Endothelial cell of umbilical vein (primary cell): Measurements from ENCODE around the gene POLN. TPM values are rescaled to one million over a fixed set of nuclear protein-coding genes. Genes with fewer than 3 reads are reported as not detected.

Source experiments
- BruUV-seq: library from RNA; stranded (reverse); fragments of 400-500 nt; replicated peaks from 2 replicates; lab custom pipeline; 2021; lab: Mats Ljungman, UMichigan
- CTCF ChIA-PET: fragments of 300-600, 350-600 bp; sonication (Branson Sonifier 250); formaldehyde crosslinking; loops from one replicate; lab custom pipeline; 2021; ENCODE audit warnings: antibody characterized with exemption, inconsistent platforms; lab: Charles Lee
- POLR2A ChIA-PET: fragments of 300-600, 350-600 bp; sonication (Branson Sonifier 250); formaldehyde crosslinking; loops from one replicate; lab custom pipeline; 2021; ENCODE audit warnings: antibody characterized with exemption, inconsistent platforms; lab: Charles Lee
- DNase-seq: peaks from one replicate; pipeline ENCODE4 v3.0.0-alpha.2; 2011; ENCODE audit warnings: low read depth, low spot score
- FAIRE-seq: peaks from 2 replicates; lab custom pipeline; 2011; peaks lifted over from hg19 to GRCh38; lab: Jason Lieb, UNC
- H2AFZ ChIP-seq: 2 replicates; pipeline ENCODE4 v1.6.0; 2012; ENCODE audit warnings: low read depth, low read length, control low read depth, inconsistent platforms
- H3K27ac ChIP-seq: 2 replicates; pipeline ENCODE4 v1.5.1; 2011; ENCODE audit warnings: low read depth, mild to moderate bottlenecking, control low read depth, low read length, moderate library complexity; ENCODE audit not compliant: insufficient read depth
- H3K27me3 ChIP-seq, 2 experiments: 2 replicates each; pipeline versions ENCODE4 v1.6.0 to v1.6.1; 2011; ENCODE audit warnings: low read length in 2 of 2, mixed read lengths in 1 of 2; ENCODE audit not compliant: control insufficient read depth in 2 of 2, insufficient read depth in 2 of 2
- H3K36me3 ChIP-seq, 2 experiments: 2 replicates in 1 of 2; 3 replicates in 1 of 2; pipeline ENCODE4 v1.5.1; 2011; ENCODE audit warnings: low read length in 2 of 2, mild to moderate bottlenecking in 1 of 2, moderate library complexity in 1 of 2; ENCODE audit not compliant: control insufficient read depth in 2 of 2, insufficient read depth in 2 of 2; ENCODE audit errors: extremely low read depth in 1 of 2
- H3K4me1 ChIP-seq: 3 replicates; pipeline ENCODE4 v1.5.1; 2011; ENCODE audit warnings: mild to moderate bottlenecking, low read length; ENCODE audit not compliant: control insufficient read depth, insufficient read depth; ENCODE audit errors: extremely low read depth
- H3K4me2 ChIP-seq: 2 replicates; pipeline ENCODE4 v1.6.1; 2011; ENCODE audit warnings: low read length, control low read depth, mixed read lengths; ENCODE audit not compliant: insufficient read depth
- H3K4me3 ChIP-seq, 3 experiments: fragments of 200-600 bp in 1 of 3; sonication (generic), shearing (Covaris generic) in 1 of 3; replicated peaks in 1 of 3; 2 replicates each; pipeline ENCODE4 v1.5.1; 2011 to 2016; ENCODE audit warnings: control low read depth in 3 of 3, low read length in 3 of 3, mild to moderate bottlenecking in 2 of 3, inconsistent platforms in 1 of 3, low read depth in 1 of 3, moderate library complexity in 1 of 3; ENCODE audit not compliant: insufficient read depth in 1 of 3
- H3K79me2 ChIP-seq: 2 replicates; pipeline ENCODE4 v1.6.0; 2012; ENCODE audit warnings: low read length, inconsistent platforms; ENCODE audit not compliant: control insufficient read depth, insufficient read depth
- H3K9ac ChIP-seq: replicated peaks from 2 replicates; pipeline ENCODE3; 2011; ENCODE audit warnings: low read length, control low read depth; ENCODE audit not compliant: insufficient read depth; ENCODE audit errors: extremely low read depth
- H3K9me1 ChIP-seq: replicated peaks from 3 replicates; pipeline ENCODE4 v1.6.0; 2011; ENCODE audit warnings: mild to moderate bottlenecking, low read length; ENCODE audit not compliant: control insufficient read depth, insufficient read depth; ENCODE audit errors: extremely low read depth
- H3K9me3 ChIP-seq: replicated peaks from 2 replicates; pipeline ENCODE4 v1.5.1; 2012; ENCODE audit warnings: low read length, inconsistent platforms; ENCODE audit not compliant: control insufficient read depth, insufficient read depth
- H4K20me1 ChIP-seq: replicated peaks from 2 replicates; pipeline ENCODE3; 2011; ENCODE audit warnings: mild to moderate bottlenecking, low read length; ENCODE audit not compliant: control insufficient read depth, insufficient read depth; ENCODE audit errors: extremely low read depth
- EZH2 ChIP-seq: IDR thresholded peaks from 2 replicates; pipeline ENCODE4 v1.6.1; 2012; ENCODE audit warnings: borderline replicate concordance, low read depth, mild to moderate bottlenecking, moderate library complexity, low read length, inconsistent platforms; ENCODE audit not compliant: severe bottlenecking
- FOS ChIP-seq: IDR thresholded peaks from 2 replicates; pipeline ENCODE4 v1.6.1; 2011; ENCODE audit warnings: mild to moderate bottlenecking, low read length, moderate library complexity, borderline replicate concordance; ENCODE audit not compliant: insufficient read depth
- GATA2 ChIP-seq: IDR thresholded peaks from 2 replicates; pipeline ENCODE4 v1.7.0; 2011; ENCODE audit warnings: low read depth, mild to moderate bottlenecking, moderate library complexity, mixed read lengths, low read length; ENCODE audit not compliant: insufficient read length, insufficient read depth
- JUN ChIP-seq: IDR thresholded peaks from 2 replicates; pipeline ENCODE4 v1.6.1; 2011; ENCODE audit warnings: borderline replicate concordance, low read depth; ENCODE audit not compliant: insufficient read length, insufficient read depth
- MAX ChIP-seq: IDR thresholded peaks from 2 replicates; pipeline ENCODE4 v1.6.1; 2011; ENCODE audit not compliant: insufficient read depth, insufficient read length
- MYC ChIP-seq: IDR thresholded peaks from one replicate; pipeline ENCODE4 v1.6.1; 2011; ENCODE audit warnings: mild to moderate bottlenecking, low read depth, low read length
- POLR2A ChIP-seq: IDR thresholded peaks from 2 replicates; pipeline ENCODE4 v1.6.1; 2012; ENCODE audit warnings: low read depth, mild to moderate bottlenecking, control low read depth, low read length
- POLR2AphosphoS5 ChIP-seq: IDR thresholded peaks from 2 replicates; pipeline ENCODE4 v1.6.1; 2012; ENCODE audit warnings: low read depth, mild to moderate bottlenecking, control low read depth, low read length, moderate library complexity; ENCODE audit not compliant: insufficient read depth
- dilution Hi-C: fragments of 300-500 bp; cut with MboI; formaldehyde crosslinking; loops from one replicate; pipeline ENCODE4 v1.15.0; 2019; ENCODE audit warnings: low sequenced_read_pairs; ENCODE audit not compliant: extremely low pct_ligation_motif_present
- intact Hi-C: fragments of 100-400 bp; cut with micrococcal nuclease; formaldehyde crosslinking; loops from one replicate; pipeline ENCODE4 v1.10.0; 2022
- polyA plus RNA-seq, 4 experiments: library from polyadenylated mRNA; depleted of rRNA in 3 of 4; stranded (reverse) in 3 of 4; unstranded in 1 of 4; fragments of >200 nt; gene quantifications; 2 replicates each; pipeline versions ENCODE4 v1.2.1 to v1.2.3, GENCODE V29; 2011 to 2012; ENCODE audit warnings: missing spikeins in 1 of 4
- total RNA-seq: library from RNA; stranded (reverse); gene quantifications from 2 replicates; pipeline ENCODE4 v1.2.3, GENCODE V29; 2021
- TF ChIP-seq, protein P1 (sequence below), 2 donors: IDR thresholded peaks; 1 replicate in 1 of 2; 2 replicates in 1 of 2; pipeline ENCODE4 v1.5.1; 2011; ENCODE audit warnings: low read length in 2 of 2, mild to moderate bottlenecking in 2 of 2, moderate library complexity in 2 of 2, control low read depth in 1 of 2, inconsistent platforms in 1 of 2, low read depth in 1 of 2; ENCODE audit not compliant: insufficient read depth in 1 of 2; ENCODE audit errors: extremely low read depth in 1 of 2

POLN gene
- total and polyA plus RNA-seq, 2 donors (not counting 3 experiments of a cell fraction or from before 2014, with no cell fraction given), result 1.3 to 4.2 TPM

GRCh38 chr4:2245057-2245786 is 3.3 kb upstream of the POLN start:
- H3K27ac ChIP-seq, result no peak overlapping the region
- intact Hi-C loops (no loop called here), dilution Hi-C loops (no loop called here)
- H3K9me3 ChIP-seq, result no peaks in the 10 kb centered on the region
- no peak for TF ChIP-seq POLR2A
- TF ChIP-seq JUN, result no peak
- no peak for TF ChIP-seq EZH2
- TF ChIP-seq FOS, result no peak
- TF ChIP-seq POLR2AphosphoS5, result no peak
- TF ChIP-seq MYC, result no peak
- no peak for TF ChIP-seq MAX
- TF ChIP-seq, protein P1, sequence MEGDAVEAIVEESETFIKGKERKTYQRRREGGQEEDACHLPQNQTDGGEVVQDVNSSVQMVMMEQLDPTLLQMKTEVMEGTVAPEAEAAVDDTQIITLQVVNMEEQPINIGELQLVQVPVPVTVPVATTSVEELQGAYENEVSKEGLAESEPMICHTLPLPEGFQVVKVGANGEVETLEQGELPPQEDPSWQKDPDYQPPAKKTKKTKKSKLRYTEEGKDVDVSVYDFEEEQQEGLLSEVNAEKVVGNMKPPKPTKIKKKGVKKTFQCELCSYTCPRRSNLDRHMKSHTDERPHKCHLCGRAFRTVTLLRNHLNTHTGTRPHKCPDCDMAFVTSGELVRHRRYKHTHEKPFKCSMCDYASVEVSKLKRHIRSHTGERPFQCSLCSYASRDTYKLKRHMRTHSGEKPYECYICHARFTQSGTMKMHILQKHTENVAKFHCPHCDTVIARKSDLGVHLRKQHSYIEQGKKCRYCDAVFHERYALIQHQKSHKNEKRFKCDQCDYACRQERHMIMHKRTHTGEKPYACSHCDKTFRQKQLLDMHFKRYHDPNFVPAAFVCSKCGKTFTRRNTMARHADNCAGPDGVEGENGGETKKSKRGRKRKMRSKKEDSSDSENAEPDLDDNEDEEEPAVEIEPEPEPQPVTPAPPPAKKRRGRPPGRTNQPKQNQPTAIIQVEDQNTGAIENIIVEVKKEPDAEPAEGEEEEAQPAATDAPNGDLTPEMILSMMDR (IDR thresholded peaks at IDR 0.05; ENCODE audit: extremely low read depth in 1 of 2, insufficient read depth in 1 of 2, low read depth in 1 of 2, low read length in 2 of 2), result no peak
- TF ChIP-seq GATA2, result no peak
- H3K9me1 ChIP-seq, result no peaks in the 10 kb centered on the region
- no peak overlapping the region for H2AFZ ChIP-seq
- H4K20me1 ChIP-seq, result peaks cover 5% of the 10 kb centered on the region
- ChIA-PET POLR2A (no interaction called here), CTCF (interaction anchor here (1.5 kb wide), 1 partner anchor 25 kb away, joined by 5 read pairs; no protein-coding TSS in a partner anchor)
- H3K4me2 ChIP-seq, result no peak overlapping the region
- FAIRE-seq (no peak), DNase-seq (no peak)
- peaks cover 0 to 7% of the 10 kb centered on the region in 2 experiments for H3K36me3 ChIP-seq
- peaks cover 12% of the 10 kb centered on the region for H3K4me1 ChIP-seq
- H3K4me3 ChIP-seq, result no peak overlapping the region
- no peaks in the 10 kb centered on the region for H3K27me3 ChIP-seq
- peaks cover 16% of the 10 kb centered on the region for H3K79me2 ChIP-seq
- no TSS peak for BruUV-seq
- no peak overlapping the region for H3K9ac ChIP-seq
